Articular chondrocyte of knee joint (primary cell): ENCODE results near the gene TMEM151A. TPM values are rescaled to one million over a fixed set of nuclear protein-coding genes. Genes with fewer than 3 reads are reported as not detected.

Experiments
- total RNA-seq: library from RNA; depleted of rRNA; stranded (reverse); fragments of >200 nt; gene quantifications from 2 replicates; pipeline ENCODE4 v1.2.3, GENCODE V29; 2012

Gene TMEM151A
- 0.26 and 0.32 TPM in 2 replicates for total RNA-seq

GRCh38 chr11:66291706-66292542 lies at the start of gene TMEM151A:
Gene TMEM151A (plus strand): TSS chr11:66291894. CDS start chr11:66292014, 120 bp downstream.

GRCh38 chr11:66268244-66268951 lies 23.3 kb upstream of the TMEM151A start, which contains the start of gene RAB1B:
Gene RAB1B (plus strand): TSS chr11:66268639. CDS start chr11:66268680, 41 bp downstream.

GRCh38 chr11:66277471-66278362 lies 14.0 kb upstream of the TMEM151A start, which contains the start of gene CNIH2:
Gene CNIH2 (plus strand): TSS chr11:66278175. CDS start chr11:66278457, 282 bp downstream.

GRCh38 chr11:66288671-66289547 lies 2.8 kb upstream of the TMEM151A start, which contains the start of gene YIF1A:
Gene YIF1A (minus strand): TSS chr11:66289143. CDS start chr11:66288985, 158 bp downstream.

GRCh38 chr11:66316849-66317251 lies 25.2 kb downstream of the TMEM151A start, which contains the start of gene CD248:
Gene CD248 (minus strand): TSS chr11:66317044. CDS start chr11:66317027, 17 bp downstream.

GRCh38 chr11:66336234-66337102 lies 44.8 kb downstream of the TMEM151A start, which contains the start of gene RIN1:
Gene RIN1 (minus strand): TSS chr11:66336434. CDS start chr11:66336402, 32 bp downstream.

GRCh38 chr11:66344550-66345315 lies 53.0 kb downstream of the TMEM151A start, which contains the start of gene BRMS1:
Gene BRMS1 (minus strand): TSS chr11:66345104. CDS start chr11:66342234, 2,870 bp downstream.

Other genes starting within 250 kb of the TMEM151A start
- 0.32 TPM in 1 of 2 replicates, not detected in the other for gene GAL3ST3, start 242.7 kb upstream of the TMEM151A start, total RNA-seq
- gene SF3B2, start 239.5 kb upstream of the TMEM151A start, total RNA-seq, result 116 and 131 TPM in 2 replicates
- 29.5 and 36.6 TPM in 2 replicates for gene PACS1, start 221.6 kb upstream of the TMEM151A start, total RNA-seq
- gene KLC2, start 34.2 kb upstream of the TMEM151A start, total RNA-seq, result 11.1 and 12.5 TPM in 2 replicates
- gene RAB1B, start 23.3 kb upstream of the TMEM151A start, total RNA-seq, result 74.4 and 77.1 TPM in 2 replicates
- 0.22 TPM in 1 of 2 replicates, not detected in the other for gene CNIH2, start 13.7 kb upstream of the TMEM151A start, total RNA-seq
- 99.6 and 122 TPM in 2 replicates for gene YIF1A, start 2.8 kb upstream of the TMEM151A start, total RNA-seq
- gene CD248, start 25.1 kb downstream of the TMEM151A start, total RNA-seq, result 29.1 and 39.1 TPM in 2 replicates
- 22.7 and 23.1 TPM in 2 replicates for gene RIN1, start 44.5 kb downstream of the TMEM151A start, total RNA-seq
- gene BRMS1, start 53.2 kb downstream of the TMEM151A start, total RNA-seq, result 36.4 and 38.0 TPM in 2 replicates
- gene B4GAT1, start 55.7 kb downstream of the TMEM151A start, total RNA-seq, result 14.5 and 18.1 TPM in 2 replicates
- 0.11 and 0.13 TPM in 2 replicates for gene SLC29A2, start 79.9 kb downstream of the TMEM151A start, total RNA-seq
- gene NPAS4, start 129.1 kb downstream of the TMEM151A start, total RNA-seq, result under 0.01 TPM in 1 of 2 replicates, not detected in the other
- gene MRPL11, start 147.0 kb downstream of the TMEM151A start, total RNA-seq, result 36.5 and 45.6 TPM in 2 replicates
- gene PELI3, start 175.0 kb downstream of the TMEM151A start, total RNA-seq, result 8.8 and 10.1 TPM in 2 replicates
- gene DPP3, start 188.5 kb downstream of the TMEM151A start, total RNA-seq, result 27.1 and 33.2 TPM in 2 replicates
- 37.8 and 52.4 TPM in 2 replicates for gene BBS1, start 218.7 kb downstream of the TMEM151A start, total RNA-seq